Measurements from ENCODE around the gene REN. TPM values are rescaled to one million over a fixed set of nuclear protein-coding genes. Genes with fewer than 3 reads are reported as not detected.

The REN gene
- total and polyA plus RNA-seq, 8 donors, result 0.10 to 2.4 (median 0.20) TPM; not detected in 1

- intact Hi-C loops (cut with DNase I), result no loop called here
- no peaks in the 10 kb centered on the region for H3K36me3 ChIP-seq
- ATAC-seq, result peak; percentile 97
- peak; percentile 84 to 87 for TF ChIP-seq CTCF (IDR thresholded peaks at IDR 0.05)
- no peaks in the 10 kb centered on the region for H3K9me3 ChIP-seq
- H3K27me3 ChIP-seq, result peaks cover 0 to 30% of the 10 kb centered on the region in 2 donors
- no peak overlapping the region for H3K4me3 ChIP-seq
- peak in 3 of 4 donors; percentile 44 to 92 (median 54) for DNase-seq
- H3K27ac ChIP-seq, result no peak overlapping the region
- no peaks in the 10 kb centered on the region for H3K4me1 ChIP-seq
Observed at GRCh38 chr1:204207136-204207616, 41.0 kb upstream of the REN start.

DNA sequence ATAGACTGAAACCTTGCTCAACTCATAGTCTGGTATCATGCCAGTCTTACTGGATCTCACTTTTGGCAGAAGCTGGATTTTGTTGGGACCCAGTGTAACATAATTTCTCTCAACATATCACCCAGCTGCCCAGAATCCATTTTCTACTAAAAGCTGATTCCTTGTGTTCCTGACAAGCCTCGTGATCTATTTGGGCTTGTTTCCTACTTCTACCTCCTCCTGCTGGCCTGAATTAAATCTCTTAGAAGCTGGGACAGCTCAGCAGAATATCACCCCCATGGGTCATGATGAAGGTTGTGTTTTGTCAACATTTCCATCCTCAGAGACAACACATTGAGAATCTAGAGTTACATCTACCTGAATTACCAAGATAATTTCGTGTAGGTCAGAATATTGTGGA, 40.0 kb upstream of the REN start:
- intact Hi-C loops (cut with DNase I), result no loop called here
- Histone ChIP-seq H3K4me3 (no peak overlapping the region), H3K36me3 (no peaks in the 10 kb centered on the region), H3K27me3 (peaks cover 0 to 30% of the 10 kb centered on the region in 2 donors), H3K4me1 (no peaks in the 10 kb centered on the region), H3K27ac (no peak overlapping the region), H3K9me3 (no peaks in the 10 kb centered on the region)
- ATAC-seq, result no peak
- TF ChIP-seq CTCF (IDR thresholded peaks at IDR 0.05), result no peak
- no peak for DNase-seq

- no peaks in the 10 kb centered on the region for H3K9me3 ChIP-seq
- H3K27me3 ChIP-seq, result peaks cover 0 to 30% of the 10 kb centered on the region in 2 donors
- intact Hi-C loops (cut with DNase I), result no loop called here
- DNase-seq (no peak), ATAC-seq (no peak)
- H3K27ac ChIP-seq, result no peak overlapping the region
- no peaks in the 10 kb centered on the region for H3K36me3 ChIP-seq
- no peak for TF ChIP-seq CTCF (IDR thresholded peaks at IDR 0.05)
- H3K4me3 ChIP-seq, result no peak overlapping the region
- H3K4me1 ChIP-seq, result no peaks in the 10 kb centered on the region
Observed at GRCh38 chr1:204205486-204205885, 39.3 kb upstream of the REN start.

DNA sequence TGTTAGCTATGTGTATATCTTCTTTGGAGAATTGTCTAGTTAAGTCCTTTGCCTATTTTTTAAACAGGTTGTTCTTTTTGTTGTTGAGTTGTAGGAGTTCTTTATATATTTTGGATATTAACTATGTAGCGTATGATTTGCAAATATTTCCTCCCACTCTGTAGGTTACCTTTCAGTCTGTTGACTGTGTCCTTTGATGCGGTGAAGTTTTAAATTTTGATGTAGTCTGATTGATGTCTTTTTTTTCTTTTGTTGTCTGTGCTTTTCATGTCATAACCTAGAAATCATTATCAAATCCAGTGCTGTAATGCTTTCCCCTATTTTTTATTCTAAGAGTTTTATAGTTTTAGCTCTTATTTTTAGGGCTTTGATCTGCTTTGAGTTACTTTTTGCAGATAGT, 38.8 kb upstream of the REN start:
- DNase-seq (no peak), ATAC-seq (no peak)
- H3K9me3 ChIP-seq, result no peaks in the 10 kb centered on the region
- H3K4me3 ChIP-seq, result no peak overlapping the region
- no peaks in the 10 kb centered on the region for H3K4me1 ChIP-seq
- no peak for TF ChIP-seq CTCF (IDR thresholded peaks at IDR 0.05)
- intact Hi-C loops (cut with DNase I), result no loop called here
- peaks cover 0 to 30% of the 10 kb centered on the region in 2 donors for H3K27me3 ChIP-seq
- no peak overlapping the region for H3K27ac ChIP-seq
- H3K36me3 ChIP-seq, result no peaks in the 10 kb centered on the region

DNA sequence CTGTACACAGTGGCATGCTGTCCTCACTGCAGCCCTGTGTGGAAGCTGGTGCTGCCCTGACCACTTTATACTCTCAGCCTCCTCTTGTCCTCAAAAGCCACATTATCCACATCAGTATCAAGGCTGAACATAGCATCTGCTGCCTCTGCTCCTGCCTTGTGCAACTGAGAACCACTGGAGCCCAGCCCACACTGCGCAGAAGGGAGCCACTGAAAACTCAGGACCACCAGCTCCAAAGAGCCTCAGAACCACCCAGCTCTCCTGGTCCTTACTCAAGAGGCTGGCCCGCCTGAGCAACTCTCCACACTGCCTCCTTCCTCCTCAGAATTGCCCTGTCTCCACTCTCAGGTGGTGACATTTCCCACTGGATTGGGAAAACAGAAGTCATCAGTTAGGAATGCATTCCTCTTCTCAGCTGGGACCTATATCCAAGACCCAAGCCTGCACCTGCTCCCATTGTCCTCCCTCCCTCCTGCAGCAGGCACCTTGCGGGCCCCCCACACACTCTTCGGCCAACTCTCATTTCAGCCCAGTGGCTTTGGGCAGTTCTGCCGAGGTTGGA, 37.1 kb upstream of the REN start:
- Histone ChIP-seq H3K9me3 (no peaks in the 10 kb centered on the region), H3K27ac (no peak overlapping the region), H3K36me3 (no peaks in the 10 kb centered on the region), H3K27me3 (peaks cover 0 to 39% of the 10 kb centered on the region in 2 donors), H3K4me1 (no peaks in the 10 kb centered on the region), H3K4me3 (no peak overlapping the region)
- DNase-seq (no peak), ATAC-seq (no peak)
- no peak for TF ChIP-seq CTCF (IDR thresholded peaks at IDR 0.05)
- intact Hi-C loops (cut with DNase I), result no loop called here
